GM12875 (cell line): ENCODE data around the gene ADCYAP1R1.

ENCODE experiments used
- H3K4me3 ChIP-seq: one replicate; pipeline ENCODE4 v1.5.1; 2011; ENCODE audit warnings: low read depth, low read length, control low read depth
- TF ChIP-seq, protein P1 (sequence below): IDR thresholded peaks from 2 replicates; pipeline ENCODE4 v1.5.1; 2011; ENCODE audit warnings: low read depth, mild to moderate bottlenecking, control low read depth, inconsistent platforms, low read length, moderate library complexity, borderline replicate concordance; ENCODE audit not compliant: insufficient read depth

The ADCYAP1R1 gene

DNA sequence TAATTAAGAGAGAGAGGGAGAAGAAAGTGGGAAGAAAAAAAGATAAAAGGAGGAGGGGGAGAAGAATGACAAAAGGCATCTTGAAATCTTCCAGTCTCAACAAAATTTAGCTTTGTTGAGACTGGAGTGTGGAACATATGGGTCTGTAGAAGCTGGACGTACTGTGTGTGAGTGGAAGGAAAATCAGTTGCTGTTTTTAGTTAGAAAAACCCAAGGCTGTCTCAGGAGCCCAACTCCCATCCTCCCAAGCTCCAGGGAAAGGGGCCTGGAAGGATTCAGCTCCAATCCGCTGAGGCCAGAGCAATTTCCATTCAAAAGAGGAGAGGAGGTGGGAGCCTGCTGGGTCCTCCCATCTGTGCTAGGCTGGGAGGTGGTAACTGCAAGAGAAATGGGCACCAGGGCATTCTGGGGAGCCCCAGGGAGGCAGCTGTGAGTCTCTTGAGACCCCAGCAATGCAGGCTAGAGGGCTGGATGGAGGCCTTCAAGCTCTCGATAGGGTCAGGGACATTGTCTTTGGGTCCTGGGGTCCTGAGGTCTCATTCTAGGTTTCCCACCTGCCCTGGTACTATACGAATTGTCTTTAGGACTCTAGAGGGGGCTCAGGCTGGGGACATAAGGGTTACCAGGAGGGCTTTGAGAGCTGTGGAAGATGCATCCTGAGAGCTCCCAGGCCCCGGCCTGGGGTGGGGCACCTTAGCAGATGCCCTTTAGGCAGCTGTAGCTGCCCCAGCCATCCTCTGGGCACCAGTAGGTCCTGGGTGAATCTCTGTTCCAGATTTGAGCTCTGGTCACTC, 21.4 kb downstream of the ADCYAP1R1 start:
- TF ChIP-seq, protein P1, sequence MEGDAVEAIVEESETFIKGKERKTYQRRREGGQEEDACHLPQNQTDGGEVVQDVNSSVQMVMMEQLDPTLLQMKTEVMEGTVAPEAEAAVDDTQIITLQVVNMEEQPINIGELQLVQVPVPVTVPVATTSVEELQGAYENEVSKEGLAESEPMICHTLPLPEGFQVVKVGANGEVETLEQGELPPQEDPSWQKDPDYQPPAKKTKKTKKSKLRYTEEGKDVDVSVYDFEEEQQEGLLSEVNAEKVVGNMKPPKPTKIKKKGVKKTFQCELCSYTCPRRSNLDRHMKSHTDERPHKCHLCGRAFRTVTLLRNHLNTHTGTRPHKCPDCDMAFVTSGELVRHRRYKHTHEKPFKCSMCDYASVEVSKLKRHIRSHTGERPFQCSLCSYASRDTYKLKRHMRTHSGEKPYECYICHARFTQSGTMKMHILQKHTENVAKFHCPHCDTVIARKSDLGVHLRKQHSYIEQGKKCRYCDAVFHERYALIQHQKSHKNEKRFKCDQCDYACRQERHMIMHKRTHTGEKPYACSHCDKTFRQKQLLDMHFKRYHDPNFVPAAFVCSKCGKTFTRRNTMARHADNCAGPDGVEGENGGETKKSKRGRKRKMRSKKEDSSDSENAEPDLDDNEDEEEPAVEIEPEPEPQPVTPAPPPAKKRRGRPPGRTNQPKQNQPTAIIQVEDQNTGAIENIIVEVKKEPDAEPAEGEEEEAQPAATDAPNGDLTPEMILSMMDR: no peak

DNA sequence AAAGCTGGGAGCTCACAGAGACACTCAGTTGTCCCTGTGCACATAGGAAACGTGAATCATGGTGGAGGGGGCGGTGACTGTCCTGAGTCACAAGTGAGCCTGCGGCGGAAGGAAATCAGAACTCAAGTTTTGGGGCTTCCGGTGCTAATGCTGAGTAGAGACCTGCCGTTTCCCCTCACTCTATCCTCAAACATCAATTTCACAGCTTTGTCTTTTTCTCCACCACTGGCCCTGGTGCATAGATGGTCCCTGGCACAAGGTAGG, 21.9 kb downstream of the ADCYAP1R1 start:
- no peak overlapping the region for H3K4me3 ChIP-seq
- TF ChIP-seq, protein P1: no peak

More for the DNA sequence above, 21.4 kb downstream of the ADCYAP1R1 start:
- H3K4me3 ChIP-seq: no peak overlapping the region

DNA sequence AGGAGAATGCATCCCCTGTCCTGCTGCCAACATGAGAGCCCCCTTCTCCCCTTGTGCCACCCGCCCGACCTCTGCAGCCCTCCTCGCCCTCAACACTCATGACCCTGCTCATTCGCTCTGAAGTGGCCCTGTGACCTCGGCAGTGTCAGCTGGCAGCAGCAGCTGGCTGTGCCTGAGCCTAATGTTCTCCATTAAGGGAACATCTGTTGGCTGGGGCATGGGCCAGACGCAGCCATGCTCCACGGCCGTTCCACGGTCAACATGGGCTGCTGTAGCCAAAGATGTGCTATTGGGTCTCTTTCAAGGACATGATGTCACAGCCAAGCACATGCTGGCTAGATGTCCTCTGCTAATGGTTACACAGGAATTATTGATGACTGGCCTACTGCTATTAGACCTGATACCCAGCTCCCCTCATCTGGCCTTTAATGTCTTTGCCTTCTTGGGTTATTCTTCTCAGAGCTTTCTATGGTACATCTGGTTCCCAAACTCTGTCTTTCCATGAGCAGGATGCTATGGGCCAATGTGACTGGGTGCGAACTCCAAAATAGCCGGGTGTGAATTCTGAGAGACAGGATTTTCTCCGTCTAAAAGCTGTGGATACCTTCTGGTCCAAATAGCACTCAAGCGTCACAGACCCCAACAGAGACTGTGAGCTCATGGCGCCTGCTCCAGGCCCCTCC, 22.4 kb downstream of the ADCYAP1R1 start:
- no peak overlapping the region for H3K4me3 ChIP-seq
- TF ChIP-seq, protein P1: no peak

GRCh38 chr7:31075086-31075405, 22.9 kb downstream of the ADCYAP1R1 start:
- TF ChIP-seq, protein P1: no peak
- H3K4me3 ChIP-seq: no peak overlapping the region

DNA sequence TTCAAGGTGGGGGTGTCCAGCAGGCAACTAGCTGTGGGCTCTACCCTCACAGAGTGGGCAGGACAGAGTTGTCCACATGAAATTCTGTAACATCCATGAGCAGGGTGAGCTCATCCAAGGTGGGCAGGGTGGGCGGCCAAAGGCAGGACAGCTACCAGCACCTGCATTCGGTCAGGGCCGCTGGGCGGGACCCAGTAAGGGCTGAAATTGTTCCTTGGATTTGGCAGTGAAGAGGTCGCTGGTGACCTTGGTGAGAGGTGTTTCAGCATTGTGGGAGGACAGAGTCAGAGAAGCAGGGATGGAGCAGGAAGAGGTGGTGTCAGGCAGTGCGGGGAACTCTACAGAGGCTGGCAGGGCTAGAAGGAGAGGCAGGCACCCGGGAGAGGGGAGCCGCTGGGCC, 23.9 kb downstream of the ADCYAP1R1 start:
- no peak overlapping the region for H3K4me3 ChIP-seq

GRCh38 chr7:31076641-31077310, 24.7 kb downstream of the ADCYAP1R1 start:
- TF ChIP-seq, protein P1: no peak
- no peak overlapping the region for H3K4me3 ChIP-seq

More for the DNA sequence above, 23.9 kb downstream of the ADCYAP1R1 start:
- TF ChIP-seq, protein P1: no peak
